ENCODE results near the gene ARHGAP10. TPM values are rescaled to one million over a fixed set of nuclear protein-coding genes. Genes with fewer than 3 reads are reported as not detected.

Gene ARHGAP10
- total RNA-seq, 1 donor from 2014 or later, result 28.0 TPM

DNA sequence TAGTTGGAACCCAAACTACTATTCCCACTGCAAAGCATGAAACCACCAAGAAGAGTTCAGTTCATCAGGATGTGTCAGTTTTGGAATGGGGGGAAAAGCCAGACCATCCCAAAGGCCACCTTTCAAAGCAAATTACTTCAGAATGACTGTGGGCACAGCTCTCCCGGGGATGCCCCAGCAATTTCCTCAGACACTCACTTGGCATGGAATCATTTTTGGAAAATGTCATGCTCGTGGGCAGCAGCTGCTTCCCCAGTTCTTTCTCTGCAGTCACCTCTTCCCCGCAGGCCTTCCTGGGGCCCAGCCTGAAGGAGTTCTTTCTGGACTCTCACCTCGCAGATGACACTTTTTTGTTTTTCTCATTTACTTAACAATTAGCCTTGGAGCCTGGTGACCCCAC, 360.0 kb downstream of the ARHGAP10 start:
- no peaks in the 10 kb centered on the region for H4K20me1 ChIP-seq (ENCODE audit: insufficient read depth, low read length)
- no peaks in the 10 kb centered on the region for H3K9me3 Mint-ChIP-seq (ENCODE audit: unreplicated experiment)
- H3K9me3 ChIP-seq (ENCODE audit: insufficient read depth, low read depth, low read length), result no peaks in the 10 kb centered on the region

DNA sequence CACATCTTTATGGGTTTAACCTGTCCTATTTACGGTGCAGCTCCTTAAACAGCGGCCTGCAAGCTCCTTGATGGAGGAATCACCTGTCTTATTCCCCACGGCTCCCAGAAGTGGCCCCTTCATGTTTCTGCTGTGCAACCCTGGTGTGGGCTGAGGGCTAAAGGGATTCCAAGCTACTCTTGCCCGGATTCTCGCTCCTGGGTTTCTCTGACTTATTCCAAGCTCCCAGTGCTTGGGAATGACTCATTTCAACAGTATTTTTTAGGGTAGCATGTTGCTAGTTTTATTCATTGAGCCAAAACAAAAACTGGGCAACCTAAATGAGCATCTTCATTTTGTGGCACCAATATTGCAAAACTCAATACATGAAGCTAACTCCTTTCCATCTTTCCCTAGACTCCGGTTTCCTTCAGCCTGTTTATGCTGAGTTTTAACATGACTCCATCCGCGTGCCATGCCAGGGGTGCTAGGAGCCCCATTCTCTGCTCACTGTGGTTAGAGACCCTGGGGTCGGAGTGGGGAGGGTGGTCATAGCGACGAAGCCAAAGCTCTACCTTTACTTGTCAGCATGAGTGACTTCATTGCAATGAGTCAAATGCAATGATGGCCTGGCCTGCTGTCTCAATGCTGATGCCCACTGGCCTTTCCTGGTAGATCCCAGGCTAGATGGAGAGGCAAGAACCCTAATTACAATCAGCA, 360.6 kb downstream of the ARHGAP10 start:
- TF ChIP-seq, protein P1, sequence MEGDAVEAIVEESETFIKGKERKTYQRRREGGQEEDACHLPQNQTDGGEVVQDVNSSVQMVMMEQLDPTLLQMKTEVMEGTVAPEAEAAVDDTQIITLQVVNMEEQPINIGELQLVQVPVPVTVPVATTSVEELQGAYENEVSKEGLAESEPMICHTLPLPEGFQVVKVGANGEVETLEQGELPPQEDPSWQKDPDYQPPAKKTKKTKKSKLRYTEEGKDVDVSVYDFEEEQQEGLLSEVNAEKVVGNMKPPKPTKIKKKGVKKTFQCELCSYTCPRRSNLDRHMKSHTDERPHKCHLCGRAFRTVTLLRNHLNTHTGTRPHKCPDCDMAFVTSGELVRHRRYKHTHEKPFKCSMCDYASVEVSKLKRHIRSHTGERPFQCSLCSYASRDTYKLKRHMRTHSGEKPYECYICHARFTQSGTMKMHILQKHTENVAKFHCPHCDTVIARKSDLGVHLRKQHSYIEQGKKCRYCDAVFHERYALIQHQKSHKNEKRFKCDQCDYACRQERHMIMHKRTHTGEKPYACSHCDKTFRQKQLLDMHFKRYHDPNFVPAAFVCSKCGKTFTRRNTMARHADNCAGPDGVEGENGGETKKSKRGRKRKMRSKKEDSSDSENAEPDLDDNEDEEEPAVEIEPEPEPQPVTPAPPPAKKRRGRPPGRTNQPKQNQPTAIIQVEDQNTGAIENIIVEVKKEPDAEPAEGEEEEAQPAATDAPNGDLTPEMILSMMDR (IDR thresholded peaks at IDR 0.05; ENCODE audit: insufficient read depth, low read depth, low read length), result no peak
- no peak for TF ChIP-seq EZH2 (IDR thresholded peaks at IDR 0.05; ENCODE audit: insufficient read depth, low read length)
- Histone ChIP-seq H4K20me1 (ENCODE audit: insufficient read depth, low read length) (no peaks in the 10 kb centered on the region), H3K4me2 (ENCODE audit: low read length) (no peak overlapping the region), H3K4me3 (ENCODE audit: insufficient read depth, low read depth, low read length) (no peak overlapping the region), H2AFZ (ENCODE audit: low read depth, low read length) (no peak overlapping the region), H3K79me2 (ENCODE audit: insufficient read depth, low read length) (no peaks in the 10 kb centered on the region), H3K9me3 (ENCODE audit: insufficient read depth, low read depth, low read length) (no peaks in the 10 kb centered on the region), H3K4me1 (ENCODE audit: insufficient read depth, low read length) (no peaks in the 10 kb centered on the region), H3K27ac (ENCODE audit: low read depth, low read length) (no peak overlapping the region), H3K27me3 (ENCODE audit: insufficient read depth, low read length) (no peaks in the 10 kb centered on the region), H3K9ac (ENCODE audit: low read length) (no peak overlapping the region), H3K36me3 (ENCODE audit: insufficient read depth, low read length) (no peaks in the 10 kb centered on the region)
- Mint-ChIP-seq H3K27me3 (ENCODE audit: low read depth, unreplicated experiment) (no peaks in the 10 kb centered on the region), H3K27ac (ENCODE audit: unreplicated experiment) (no peak overlapping the region), H3K4me3 (ENCODE audit: unreplicated experiment) (no peak overlapping the region), H3K36me3 (ENCODE audit: low read depth, unreplicated experiment) (no peaks in the 10 kb centered on the region), H3K4me1 (ENCODE audit: low read depth, unreplicated experiment) (peaks cover 12% of the 10 kb centered on the region), H3K9me3 (ENCODE audit: unreplicated experiment) (no peaks in the 10 kb centered on the region)
- DNase-seq (ENCODE audit: low read depth) (no peak), FAIRE-seq (no peak)

More for the DNA sequence above, 360.0 kb downstream of the ARHGAP10 start:
- DNase-seq (ENCODE audit: low read depth), result no peak
- Mint-ChIP-seq H3K27me3 (ENCODE audit: low read depth, unreplicated experiment) (no peaks in the 10 kb centered on the region), H3K27ac (ENCODE audit: unreplicated experiment) (no peak overlapping the region), H3K36me3 (ENCODE audit: low read depth, unreplicated experiment) (no peaks in the 10 kb centered on the region), H3K4me3 (ENCODE audit: unreplicated experiment) (no peak overlapping the region), H3K4me1 (ENCODE audit: low read depth, unreplicated experiment) (peaks cover 12% of the 10 kb centered on the region)
- Histone ChIP-seq H2AFZ (ENCODE audit: low read depth, low read length) (no peak overlapping the region), H3K4me3 (ENCODE audit: insufficient read depth, low read depth, low read length) (no peak overlapping the region), H3K27ac (ENCODE audit: low read depth, low read length) (no peak overlapping the region), H3K4me1 (ENCODE audit: insufficient read depth, low read length) (no peaks in the 10 kb centered on the region), H3K36me3 (ENCODE audit: insufficient read depth, low read length) (no peaks in the 10 kb centered on the region), H3K27me3 (ENCODE audit: insufficient read depth, low read length) (no peaks in the 10 kb centered on the region), H3K4me2 (ENCODE audit: low read length) (no peak overlapping the region), H3K79me2 (ENCODE audit: insufficient read depth, low read length) (no peaks in the 10 kb centered on the region), H3K9ac (ENCODE audit: low read length) (no peak overlapping the region)
- TF ChIP-seq EZH2 (IDR thresholded peaks at IDR 0.05; ENCODE audit: insufficient read depth, low read length), result no peak
- TF ChIP-seq, protein P1 (IDR thresholded peaks at IDR 0.05; ENCODE audit: insufficient read depth, low read depth, low read length), result no peak
- no peak for FAIRE-seq

DNA sequence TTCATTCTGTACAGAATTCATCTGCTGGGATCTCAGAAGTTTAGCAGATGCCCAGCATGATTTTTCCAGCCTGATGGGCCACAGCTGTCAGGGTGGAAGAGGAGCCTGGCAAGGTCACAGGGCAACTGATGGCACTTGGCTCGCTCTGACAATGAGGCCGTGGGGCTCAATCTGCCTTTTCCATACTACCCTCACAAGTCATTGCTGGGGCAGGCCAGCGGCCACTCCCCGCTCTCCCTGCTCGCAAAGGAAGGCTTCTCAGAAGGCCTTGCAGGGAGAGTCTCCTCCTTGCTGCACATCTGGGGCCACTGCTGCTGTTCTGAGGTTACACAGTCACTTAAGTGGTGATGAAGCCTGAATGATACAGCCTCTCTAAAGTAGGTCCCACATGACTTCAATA, 361.2 kb downstream of the ARHGAP10 start:
- H3K27me3 ChIP-seq (ENCODE audit: insufficient read depth, low read length), result no peaks in the 10 kb centered on the region
- no peak for TF ChIP-seq EZH2 (IDR thresholded peaks at IDR 0.05; ENCODE audit: insufficient read depth, low read length)
- TF ChIP-seq, protein P1 (IDR thresholded peaks at IDR 0.05; ENCODE audit: insufficient read depth, low read depth, low read length), result no peak
- H3K9me3 ChIP-seq (ENCODE audit: insufficient read depth, low read depth, low read length), result no peaks in the 10 kb centered on the region
- no peak overlapping the region for H3K27ac Mint-ChIP-seq (ENCODE audit: unreplicated experiment)
- no peaks in the 10 kb centered on the region for H3K79me2 ChIP-seq (ENCODE audit: insufficient read depth, low read length)
- H3K36me3 Mint-ChIP-seq (ENCODE audit: low read depth, unreplicated experiment), result no peaks in the 10 kb centered on the region
- H2AFZ ChIP-seq (ENCODE audit: low read depth, low read length), result no peak overlapping the region
- no peak overlapping the region for H3K4me2 ChIP-seq (ENCODE audit: low read length)
- H3K27me3 Mint-ChIP-seq (ENCODE audit: low read depth, unreplicated experiment), result no peaks in the 10 kb centered on the region
- no peaks in the 10 kb centered on the region for H3K4me1 ChIP-seq (ENCODE audit: insufficient read depth, low read length)
- no peak overlapping the region for H3K4me3 ChIP-seq (ENCODE audit: insufficient read depth, low read depth, low read length)
- H3K27ac ChIP-seq (ENCODE audit: low read depth, low read length), result no peak overlapping the region
- no peaks in the 10 kb centered on the region for H3K36me3 ChIP-seq (ENCODE audit: insufficient read depth, low read length)
- peaks cover 12% of the 10 kb centered on the region for H3K4me1 Mint-ChIP-seq (ENCODE audit: low read depth, unreplicated experiment)
- no peak for FAIRE-seq
- H3K9ac ChIP-seq (ENCODE audit: low read length), result no peak overlapping the region
- no peak for DNase-seq (ENCODE audit: low read depth)
- no peak overlapping the region for H3K4me3 Mint-ChIP-seq (ENCODE audit: unreplicated experiment)
- H3K9me3 Mint-ChIP-seq (ENCODE audit: unreplicated experiment), result no peaks in the 10 kb centered on the region
- no peaks in the 10 kb centered on the region for H4K20me1 ChIP-seq (ENCODE audit: insufficient read depth, low read length)

Measured in astrocyte (in vitro differentiated cells and primary cell).